Measurements from ENCODE around the gene PPP1R3F.

GRCh38 chrX:49269010-49269766 is 405 bp upstream of the PPP1R3F start:
- TF ChIP-seq ZNF134 (CRISPR knock-in tag; conservative IDR thresholded peaks at IDR 0.05), result no peak
- TF ChIP-seq NFRKB (IDR thresholded peaks at IDR 0.05; ENCODE audit: low read depth), result peak; percentile 77; the same call in 1 of the 2 replicates
- no peak for TF ChIP-seq ZNF592 (IDR thresholded peaks at IDR 0.05)
- no peak for TF ChIP-seq ZFPM2 (CRISPR knock-in tag; IDR thresholded peaks at IDR 0.05)
- TF ChIP-seq ZBTB43 (CRISPR knock-in tag; IDR thresholded peaks at IDR 0.05), result no peak
- TF ChIP-seq CTCF (IDR thresholded peaks at IDR 0.05 in 2 of 3, conservative IDR thresholded peaks at IDR 0.05 in 1 of 3; ENCODE audit: insufficient read depth in 2 of 3, low read depth in 1 of 3, low read length in 3 of 3), result no peak
- TF ChIP-seq TBP (optimal IDR thresholded peaks at IDR 0.05; ENCODE audit: low read depth, low read length), result peak; percentile 62
- no peak for TF ChIP-seq SMARCE1 (IDR thresholded peaks at IDR 0.05)
- no peak for TF ChIP-seq RAD21 (CRISPR knock-in tag; conservative IDR thresholded peaks at IDR 0.05 in 1 of 2, IDR thresholded peaks at IDR 0.05 in 1 of 2)
- no peak for TF ChIP-seq MAX (CRISPR knock-in tag; IDR thresholded peaks at IDR 0.05)
- no peak for TF ChIP-seq FOXJ3 (CRISPR knock-in tag; IDR thresholded peaks at IDR 0.05)
- TF ChIP-seq ZBTB34 (CRISPR knock-in tag; IDR thresholded peaks at IDR 0.05), result no peak

Data from K562 (cell line).